GM13976 (cell line): ENCODE results near the gene RPP38.

Experiments used
- DNase-seq: peaks from one replicate; pipeline ENCODE4 v3.0.0; 2012; ENCODE audit warnings: low spot score
- in situ Hi-C: fragments of 300-500 bp; cut with MboI; formaldehyde crosslinking; loops from one replicate; pipeline ENCODE4 v1.12.0; 2022; ENCODE audit warnings: low sequenced_read_pairs, mixed read lengths, inconsistent platforms; ENCODE audit not compliant: unreplicated experiment
- TF ChIP-seq, protein P1 (sequence below): IDR thresholded peaks from 2 replicates; pipeline ENCODE4 v1.5.1; 2012; ENCODE audit warnings: borderline replicate concordance, mild to moderate bottlenecking; ENCODE audit not compliant: insufficient read depth; ENCODE audit errors: extremely low read depth, missing control alignments, control extremely low read depth

The RPP38 gene

DNA sequence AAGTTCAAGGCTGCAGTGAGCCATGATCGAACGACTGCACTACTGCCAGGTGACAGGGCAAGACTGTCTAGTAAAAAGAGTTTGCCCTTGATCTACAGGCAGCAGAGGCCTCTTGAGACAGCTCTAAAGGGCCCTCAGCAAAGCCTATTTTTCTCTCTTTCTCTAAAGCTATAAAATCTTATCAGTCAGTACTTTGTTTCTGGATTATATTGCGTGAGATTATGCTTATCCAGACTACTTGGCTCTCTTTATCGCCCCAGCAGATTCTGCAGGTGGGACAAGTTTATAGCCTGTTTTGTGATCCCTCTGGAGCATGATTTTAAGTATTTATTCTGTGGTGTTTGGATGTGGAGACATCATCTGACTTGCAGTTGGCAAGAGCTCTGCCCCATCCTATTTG is 2.7 kb downstream of the RPP38 start:
- in situ Hi-C loops = no loop called here
- TF ChIP-seq, protein P1, sequence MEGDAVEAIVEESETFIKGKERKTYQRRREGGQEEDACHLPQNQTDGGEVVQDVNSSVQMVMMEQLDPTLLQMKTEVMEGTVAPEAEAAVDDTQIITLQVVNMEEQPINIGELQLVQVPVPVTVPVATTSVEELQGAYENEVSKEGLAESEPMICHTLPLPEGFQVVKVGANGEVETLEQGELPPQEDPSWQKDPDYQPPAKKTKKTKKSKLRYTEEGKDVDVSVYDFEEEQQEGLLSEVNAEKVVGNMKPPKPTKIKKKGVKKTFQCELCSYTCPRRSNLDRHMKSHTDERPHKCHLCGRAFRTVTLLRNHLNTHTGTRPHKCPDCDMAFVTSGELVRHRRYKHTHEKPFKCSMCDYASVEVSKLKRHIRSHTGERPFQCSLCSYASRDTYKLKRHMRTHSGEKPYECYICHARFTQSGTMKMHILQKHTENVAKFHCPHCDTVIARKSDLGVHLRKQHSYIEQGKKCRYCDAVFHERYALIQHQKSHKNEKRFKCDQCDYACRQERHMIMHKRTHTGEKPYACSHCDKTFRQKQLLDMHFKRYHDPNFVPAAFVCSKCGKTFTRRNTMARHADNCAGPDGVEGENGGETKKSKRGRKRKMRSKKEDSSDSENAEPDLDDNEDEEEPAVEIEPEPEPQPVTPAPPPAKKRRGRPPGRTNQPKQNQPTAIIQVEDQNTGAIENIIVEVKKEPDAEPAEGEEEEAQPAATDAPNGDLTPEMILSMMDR = no peak

DNA sequence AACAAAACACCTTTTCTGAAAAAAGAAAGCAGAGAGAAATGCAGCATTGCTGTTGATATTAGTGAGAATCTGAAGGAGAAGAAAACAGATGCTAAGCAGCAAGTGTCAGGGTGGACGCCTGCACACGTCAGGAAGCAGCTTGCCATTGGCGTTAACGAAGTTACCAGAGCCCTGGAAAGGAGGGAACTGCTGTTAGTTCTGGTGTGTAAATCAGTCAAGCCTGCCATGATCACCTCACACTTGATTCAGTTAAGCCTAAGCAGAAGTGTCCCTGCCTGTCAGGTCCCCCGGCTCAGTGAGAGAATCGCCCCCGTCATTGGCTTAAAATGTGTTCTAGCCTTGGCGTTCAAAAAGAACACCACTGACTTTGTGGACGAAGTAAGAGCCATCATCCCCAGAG is 6.4 kb downstream of the RPP38 start:
- TF ChIP-seq, protein P1 = no peak
- in situ Hi-C loops = no loop called here
- no peak for DNase-seq

More for the DNA sequence above, 2.7 kb downstream of the RPP38 start:
- no peak for DNase-seq

DNA sequence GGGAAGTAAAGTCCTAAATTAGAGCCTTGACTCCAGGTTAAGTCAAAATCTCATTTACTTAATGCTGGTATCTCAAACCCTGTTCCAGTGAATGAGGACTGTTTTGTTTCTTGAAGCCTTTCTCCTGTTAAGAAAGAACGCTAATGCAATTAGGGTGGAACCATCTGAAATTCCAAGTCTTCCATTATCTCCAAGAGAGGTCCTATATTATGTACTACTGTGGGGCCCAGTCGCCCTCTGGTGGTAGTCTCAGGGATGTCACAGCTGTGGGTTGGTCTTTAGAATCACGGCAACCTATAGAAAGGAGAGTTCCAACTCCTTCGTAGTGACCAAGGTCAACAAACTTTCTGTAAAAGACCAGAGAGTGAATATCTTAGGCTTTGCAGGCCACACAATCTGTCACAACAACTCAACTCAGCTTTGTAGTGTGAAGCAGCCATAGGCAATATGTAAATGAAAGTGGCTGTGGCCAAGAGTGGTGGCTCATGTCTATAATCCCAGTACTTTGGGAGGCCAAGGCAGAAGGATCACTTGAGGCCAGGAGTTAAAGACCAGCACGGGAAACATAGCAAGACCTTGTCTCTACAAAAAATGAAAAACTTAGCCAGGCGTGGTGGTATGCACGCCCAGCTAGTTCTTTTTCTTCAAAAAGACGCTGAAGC is 9.3 kb downstream of the RPP38 start:
- TF ChIP-seq, protein P1 = peak; percentile 71
- in situ Hi-C loops = no loop called here
- peak; percentile 68 for DNase-seq

DNA sequence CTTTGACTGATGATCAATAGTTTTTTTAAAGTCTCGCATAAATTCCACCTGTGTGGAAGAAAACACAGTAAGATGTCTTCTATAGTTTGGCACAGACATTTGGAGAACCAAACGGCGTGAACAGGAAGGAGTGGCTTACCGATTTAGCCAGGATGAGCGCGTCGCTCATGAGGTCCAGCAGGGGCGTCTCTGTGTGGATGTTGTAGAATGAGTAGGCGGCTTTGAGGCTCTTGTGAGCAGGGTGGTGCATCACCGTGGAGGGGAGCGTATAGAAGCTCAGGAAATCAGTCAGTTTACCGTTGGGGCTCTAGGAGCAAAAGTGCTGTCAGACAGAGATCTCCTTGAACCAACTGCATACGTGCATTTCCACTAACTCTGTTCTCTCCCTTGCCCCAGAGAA is 15.5 kb downstream of the RPP38 start:
- no peak for DNase-seq
- in situ Hi-C loops = no loop called here
- TF ChIP-seq, protein P1 = no peak

DNA sequence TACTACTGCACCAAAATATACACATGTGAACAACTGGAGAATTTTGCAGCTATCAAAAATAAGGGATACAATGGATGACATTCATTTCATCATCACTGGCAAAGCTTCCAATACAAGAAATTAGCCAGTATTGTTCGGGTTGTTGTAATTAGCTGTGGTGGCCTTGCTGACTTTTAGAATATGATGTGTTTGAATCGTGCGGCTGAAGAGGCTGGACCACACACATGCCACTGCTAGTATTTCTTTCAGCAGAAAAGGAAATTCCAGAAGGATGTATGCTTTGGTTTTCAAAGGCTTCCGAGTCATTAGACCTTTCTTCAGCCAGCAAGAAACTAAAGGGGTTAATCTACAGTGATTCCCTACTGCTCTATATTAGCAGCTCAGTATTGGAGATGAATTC is 16.6 kb downstream of the RPP38 start:
- no peak for DNase-seq
- TF ChIP-seq, protein P1 = no peak
- in situ Hi-C loops = no loop called here

DNA sequence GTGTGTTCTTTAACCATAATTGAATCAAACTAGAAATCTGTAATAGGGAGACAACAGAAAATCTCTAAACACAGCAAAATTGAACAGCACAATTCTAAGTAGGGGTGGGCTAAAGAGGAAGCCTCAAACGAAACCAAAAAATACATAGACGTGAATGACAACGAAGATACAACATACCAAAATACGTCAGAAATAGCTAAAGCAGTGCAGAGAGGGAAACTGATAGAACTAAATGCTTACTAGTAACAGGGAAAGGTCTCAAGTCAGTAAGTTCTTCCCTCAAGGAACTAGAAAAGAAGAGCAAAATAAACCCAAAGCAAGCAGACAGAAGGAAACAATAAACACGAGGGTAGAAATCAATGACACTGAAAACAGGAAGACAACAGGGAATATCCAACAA is 19.1 kb downstream of the RPP38 start:
- TF ChIP-seq, protein P1 = no peak
- in situ Hi-C loops = no loop called here
- no peak for DNase-seq
